DLD1 (cell line): ENCODE results near the gene BIRC5.
"Not testable (repeated sequence)": the region's sequence is repeated elsewhere in the genome, so short reads cannot be mapped to it uniquely, and the experiment has no call there.

Source experiments
- in situ Hi-C: cut with HindIII; loops from 2 replicates; pipeline ENCODE4 v1.10.0; 2017; ENCODE audit warnings: low sequenced_read_pairs

BIRC5 gene

GRCh38 chr17:78214016-78214705, at the start of gene BIRC5:
Gene BIRC5 (plus strand): TSS chr17:78214253. CDS start chr17:78214317, 64 bp downstream.
- in situ Hi-C loops: no loop called here

- in situ Hi-C loops: no loop called here
These were observed 49.1 kb upstream of the BIRC5 start for GRCh38 chr17:78164748-78165607.

DNA sequence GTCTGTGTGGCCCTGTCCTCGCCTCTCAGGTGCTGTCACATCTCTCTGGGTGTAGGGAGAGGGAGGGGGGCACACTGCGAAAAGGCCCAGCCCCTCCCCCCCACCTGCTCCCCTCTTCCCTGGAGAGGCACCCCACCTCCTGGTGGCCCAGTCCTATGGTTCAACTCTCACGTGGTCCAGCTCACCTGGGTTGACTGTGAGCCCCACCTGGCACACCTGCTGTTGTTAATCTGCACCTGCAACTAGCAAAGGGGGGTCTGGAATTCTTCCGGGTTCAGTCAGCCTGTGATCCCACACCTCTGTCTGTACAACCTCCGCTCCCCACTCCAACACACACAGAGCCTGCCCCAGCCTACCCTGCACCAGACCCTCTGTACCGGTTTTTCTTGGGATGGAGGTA, 47.6 kb upstream of the BIRC5 start:
- in situ Hi-C loops: no loop called here

- in situ Hi-C loops: no loop called here
These were observed 45.7 kb upstream of the BIRC5 start, which contains the start of gene SYNGR2 for GRCh38 chr17:78168242-78168902. Gene SYNGR2 (plus strand): TSS chr17:78168581. CDS start chr17:78168617, 36 bp downstream.

DNA sequence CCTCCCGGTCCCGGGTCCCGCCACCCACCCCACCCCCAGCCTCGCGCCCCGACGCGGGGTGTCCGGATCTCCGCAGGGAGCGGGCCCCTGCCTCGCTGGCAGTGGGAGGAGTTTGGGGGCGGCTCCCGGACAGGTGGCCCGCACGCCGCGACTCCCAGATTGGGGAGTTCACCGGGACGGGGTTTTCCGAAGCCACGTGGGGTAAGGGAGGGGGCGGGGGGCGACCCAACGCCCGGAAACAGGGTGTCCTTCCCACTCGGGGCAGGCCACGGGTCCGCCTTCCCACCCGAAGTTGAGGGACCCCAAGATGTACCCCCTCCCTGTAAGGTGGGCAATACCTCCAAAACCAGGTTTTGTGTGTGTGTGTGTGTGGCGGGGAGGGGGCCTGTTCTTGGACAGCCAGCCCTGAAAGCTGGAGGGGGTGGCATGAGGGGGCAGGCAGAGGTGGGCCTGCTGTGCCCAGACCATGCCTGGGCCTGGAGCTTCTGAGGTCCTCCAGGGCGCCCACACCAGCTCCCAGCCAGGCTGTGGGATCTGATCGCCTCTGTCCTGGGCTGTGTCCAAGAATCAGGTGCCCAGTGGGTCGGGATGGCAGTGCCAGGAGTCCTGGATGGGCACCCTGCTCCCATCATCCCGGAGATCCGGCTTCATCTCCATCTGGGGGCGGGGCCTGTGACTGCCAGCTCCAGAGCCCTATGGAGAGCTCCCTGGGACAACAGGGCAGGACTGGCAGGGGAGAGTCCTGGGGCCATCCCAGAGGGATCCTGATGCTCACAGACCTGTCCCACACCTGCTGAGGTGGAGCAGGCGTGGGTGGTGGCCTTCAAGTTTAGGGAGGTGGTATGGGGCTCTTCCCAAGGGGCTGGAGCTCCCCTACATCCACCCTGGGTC, 44.9 kb upstream of the BIRC5 start:
- in situ Hi-C loops: no loop called here

DNA sequence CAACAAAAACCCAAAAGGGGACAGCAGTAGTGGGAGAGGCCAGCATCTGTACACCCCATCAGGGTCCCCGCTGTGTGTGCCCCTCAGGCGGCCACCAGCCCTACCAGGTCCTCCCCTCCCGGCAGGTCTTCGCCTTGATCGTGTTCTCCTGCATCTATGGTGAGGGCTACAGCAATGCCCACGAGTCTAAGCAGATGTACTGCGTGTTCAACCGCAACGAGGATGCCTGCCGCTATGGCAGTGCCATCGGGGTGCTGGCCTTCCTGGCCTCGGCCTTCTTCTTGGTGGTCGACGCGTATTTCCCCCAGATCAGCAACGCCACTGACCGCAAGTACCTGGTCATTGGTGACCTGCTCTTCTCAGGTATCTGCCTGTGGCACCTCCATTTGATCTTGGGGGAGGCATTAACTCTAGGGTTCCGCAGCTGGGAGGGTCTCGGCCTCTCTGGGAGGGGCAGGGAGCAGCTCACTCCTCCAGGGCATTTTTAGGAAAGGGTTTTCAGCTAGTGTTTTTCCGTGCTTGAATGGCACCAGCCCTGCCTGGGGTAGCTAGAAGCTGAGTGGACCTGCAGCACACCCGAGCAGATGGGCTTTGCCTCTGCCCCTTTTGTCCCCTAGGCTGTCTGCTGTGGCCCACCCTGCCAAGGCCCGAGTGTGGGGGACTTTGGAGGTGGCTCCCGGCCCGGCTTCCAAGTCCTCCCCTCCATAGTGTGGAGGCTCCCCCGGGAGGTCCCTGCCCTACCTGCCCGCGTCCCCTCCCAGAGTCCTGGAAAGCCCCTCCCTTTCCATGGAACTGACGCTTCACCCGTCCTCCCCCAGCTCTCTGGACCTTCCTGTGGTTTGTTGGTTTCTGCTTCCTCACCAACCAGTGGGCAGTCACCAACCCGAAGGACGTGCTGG, 43.1 kb upstream of the BIRC5 start:
- in situ Hi-C loops: no loop called here

- in situ Hi-C loops: not testable (repeated sequence)
These were observed 42.3 kb upstream of the BIRC5 start for GRCh38 chr17:78171591-78172248.

DNA sequence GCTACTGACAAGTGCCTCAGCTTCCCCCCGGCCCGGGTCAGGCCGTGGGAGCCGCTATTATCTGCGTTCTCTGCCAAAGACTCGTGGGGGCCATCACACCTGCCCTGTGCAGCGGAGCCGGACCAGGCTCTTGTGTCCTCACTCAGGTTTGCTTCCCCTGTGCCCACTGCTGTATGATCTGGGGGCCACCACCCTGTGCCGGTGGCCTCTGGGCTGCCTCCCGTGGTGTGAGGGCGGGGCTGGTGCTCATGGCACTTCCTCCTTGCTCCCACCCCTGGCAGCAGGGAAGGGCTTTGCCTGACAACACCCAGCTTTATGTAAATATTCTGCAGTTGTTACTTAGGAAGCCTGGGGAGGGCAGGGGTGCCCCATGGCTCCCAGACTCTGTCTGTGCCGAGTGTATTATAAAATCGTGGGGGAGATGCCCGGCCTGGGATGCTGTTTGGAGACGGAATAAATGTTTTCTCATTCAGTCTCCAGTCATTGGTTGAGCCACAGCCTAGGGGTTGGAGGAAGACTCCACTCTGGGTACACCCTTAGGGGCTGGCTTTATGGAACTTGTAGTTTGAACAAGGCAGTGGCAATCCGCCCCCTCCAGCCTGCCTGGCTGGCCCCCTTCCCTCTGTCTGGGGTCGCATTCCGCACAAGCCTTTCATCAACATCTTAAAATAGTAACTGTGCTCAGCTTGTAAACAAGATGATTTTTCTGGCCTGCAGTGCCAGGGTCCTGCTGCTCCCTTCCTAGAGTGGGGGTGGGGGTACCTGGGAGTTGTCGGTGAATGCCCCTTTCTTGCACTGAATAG, 41.6 kb upstream of the BIRC5 start:
- in situ Hi-C loops: no loop called here

GRCh38 chr17:78173097-78173715, 40.8 kb upstream of the BIRC5 start:
- in situ Hi-C loops: no loop called here

- in situ Hi-C loops: no loop called here
These were observed 39.6 kb upstream of the BIRC5 start for GRCh38 chr17:78174346-78174869.

GRCh38 chr17:78174870-78175642, 39.0 kb upstream of the BIRC5 start:
- in situ Hi-C loops: no loop called here

- in situ Hi-C loops: no loop called here
These were observed 38.4 kb upstream of the BIRC5 start for GRCh38 chr17:78175643-78175981.

GRCh38 chr17:78176548-78177025, 37.5 kb upstream of the BIRC5 start:
- in situ Hi-C loops: no loop called here

DNA sequence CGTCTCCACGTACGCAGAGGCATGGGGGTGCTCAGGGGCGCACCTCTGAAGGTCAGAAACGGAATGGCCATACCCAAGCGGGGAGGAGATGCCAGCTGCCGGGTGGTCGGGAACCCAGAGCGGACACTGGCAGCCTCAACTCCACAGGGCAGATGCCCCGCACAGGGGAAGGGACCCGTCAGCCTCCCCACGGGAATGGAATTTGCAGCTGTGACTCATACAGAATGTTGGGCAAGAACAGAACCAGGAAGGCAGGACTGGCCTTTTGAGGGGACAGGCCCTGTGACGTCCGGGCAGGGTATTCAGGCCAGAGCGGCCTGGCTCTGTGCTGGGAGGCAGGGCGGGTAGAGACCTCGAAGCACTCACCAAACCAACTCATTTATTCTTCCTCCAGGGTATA, 34.7 kb upstream of the BIRC5 start:
- in situ Hi-C loops: no loop called here

DNA sequence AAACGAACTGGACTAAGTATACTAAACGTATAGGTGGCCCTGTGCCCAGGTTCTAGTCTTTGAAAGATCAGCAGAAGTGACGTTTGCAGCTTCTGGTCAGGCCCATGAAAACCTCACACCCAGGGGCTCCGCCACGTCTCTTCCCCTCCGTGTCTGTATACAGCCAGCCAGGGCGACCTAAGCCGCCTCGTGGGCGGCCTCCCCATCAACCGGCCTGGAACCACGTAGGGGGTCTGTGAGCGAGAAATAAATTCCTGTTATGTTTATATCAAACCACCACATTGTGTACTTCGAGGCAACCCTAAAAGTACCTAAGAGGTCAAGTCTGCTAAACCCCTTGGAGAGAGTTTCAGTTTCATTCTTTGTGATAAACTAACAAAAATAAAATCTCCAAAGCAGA, 34.0 kb upstream of the BIRC5 start:
- in situ Hi-C loops: no loop called here

DNA sequence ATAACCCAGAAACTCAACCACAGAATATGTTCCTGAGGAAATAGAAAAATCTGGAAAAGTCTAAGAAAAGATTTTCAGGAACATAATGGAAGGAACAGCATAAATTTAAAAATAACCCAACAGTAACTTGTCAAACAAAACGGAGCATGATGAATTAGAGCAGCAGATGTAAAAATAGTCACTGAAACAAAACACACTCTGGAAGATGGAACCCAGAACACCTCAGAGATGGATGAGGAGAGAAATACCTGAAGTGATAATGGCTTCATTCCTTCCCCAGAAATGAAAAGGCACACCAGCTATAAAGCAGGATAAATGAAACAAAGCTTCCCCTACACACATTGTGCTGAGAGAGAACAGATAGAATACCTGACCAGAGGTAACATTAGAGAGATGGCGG, 33.5 kb upstream of the BIRC5 start:
- in situ Hi-C loops: no loop called here

DNA sequence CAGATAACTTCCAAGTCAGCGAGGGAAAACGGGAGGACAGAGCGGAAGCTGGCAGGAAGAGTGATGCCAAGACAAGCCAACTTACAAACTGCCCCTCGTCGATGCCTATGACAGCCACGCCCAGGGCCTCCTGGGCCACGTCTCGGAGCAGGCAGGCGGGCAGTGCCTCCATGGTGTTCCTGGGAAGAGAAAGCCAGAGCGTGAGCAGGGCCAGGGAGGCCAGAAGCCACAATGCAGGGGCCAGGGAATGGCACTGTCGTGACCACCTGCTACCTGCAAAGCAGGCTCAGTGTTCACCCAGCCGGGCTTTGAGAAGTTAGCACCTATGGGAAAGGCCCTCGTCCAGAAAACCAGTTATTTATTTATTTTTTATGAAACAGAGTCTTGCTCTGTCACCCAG, 31.5 kb upstream of the BIRC5 start:
- in situ Hi-C loops: no loop called here
